ENCODE results near the gene KMT2C.

The KMT2C gene

DNA sequence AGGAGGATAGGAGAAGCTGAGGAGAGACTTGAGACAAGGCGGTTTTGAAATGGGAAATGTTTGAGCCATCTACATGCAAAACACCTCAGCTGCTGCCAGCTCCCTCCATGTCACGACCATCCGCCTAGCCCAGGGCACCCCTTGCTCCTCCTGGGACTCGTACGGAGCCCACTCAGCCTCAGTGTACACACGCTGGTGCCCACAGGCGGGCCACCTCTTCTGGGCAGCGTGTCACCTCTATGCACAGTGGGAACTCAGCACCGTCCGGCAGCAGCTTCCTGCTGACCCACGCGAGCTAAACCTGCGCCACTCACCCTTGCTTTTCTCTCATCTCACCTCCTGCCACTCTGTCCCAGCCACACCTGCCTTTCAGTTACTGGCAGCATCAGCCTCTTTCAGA lies 302.0 kb downstream of the KMT2C start:
- TF ChIP-seq, protein P1, sequence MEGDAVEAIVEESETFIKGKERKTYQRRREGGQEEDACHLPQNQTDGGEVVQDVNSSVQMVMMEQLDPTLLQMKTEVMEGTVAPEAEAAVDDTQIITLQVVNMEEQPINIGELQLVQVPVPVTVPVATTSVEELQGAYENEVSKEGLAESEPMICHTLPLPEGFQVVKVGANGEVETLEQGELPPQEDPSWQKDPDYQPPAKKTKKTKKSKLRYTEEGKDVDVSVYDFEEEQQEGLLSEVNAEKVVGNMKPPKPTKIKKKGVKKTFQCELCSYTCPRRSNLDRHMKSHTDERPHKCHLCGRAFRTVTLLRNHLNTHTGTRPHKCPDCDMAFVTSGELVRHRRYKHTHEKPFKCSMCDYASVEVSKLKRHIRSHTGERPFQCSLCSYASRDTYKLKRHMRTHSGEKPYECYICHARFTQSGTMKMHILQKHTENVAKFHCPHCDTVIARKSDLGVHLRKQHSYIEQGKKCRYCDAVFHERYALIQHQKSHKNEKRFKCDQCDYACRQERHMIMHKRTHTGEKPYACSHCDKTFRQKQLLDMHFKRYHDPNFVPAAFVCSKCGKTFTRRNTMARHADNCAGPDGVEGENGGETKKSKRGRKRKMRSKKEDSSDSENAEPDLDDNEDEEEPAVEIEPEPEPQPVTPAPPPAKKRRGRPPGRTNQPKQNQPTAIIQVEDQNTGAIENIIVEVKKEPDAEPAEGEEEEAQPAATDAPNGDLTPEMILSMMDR (IDR thresholded peaks at IDR 0.05; ENCODE audit: insufficient read depth, low read depth, low read length, missing control alignments) = no peak
- no peak for DNase-seq (ENCODE audit: low read depth)
- H3K4me3 ChIP-seq (ENCODE audit: low read depth, low read length) = no peak overlapping the region

- no peak for DNase-seq (ENCODE audit: low read depth)
- no peak overlapping the region for H3K4me3 ChIP-seq (ENCODE audit: low read depth, low read length)
Measured at GRCh38 chr7:152132812-152133211, 303.0 kb downstream of the KMT2C start.

DNA sequence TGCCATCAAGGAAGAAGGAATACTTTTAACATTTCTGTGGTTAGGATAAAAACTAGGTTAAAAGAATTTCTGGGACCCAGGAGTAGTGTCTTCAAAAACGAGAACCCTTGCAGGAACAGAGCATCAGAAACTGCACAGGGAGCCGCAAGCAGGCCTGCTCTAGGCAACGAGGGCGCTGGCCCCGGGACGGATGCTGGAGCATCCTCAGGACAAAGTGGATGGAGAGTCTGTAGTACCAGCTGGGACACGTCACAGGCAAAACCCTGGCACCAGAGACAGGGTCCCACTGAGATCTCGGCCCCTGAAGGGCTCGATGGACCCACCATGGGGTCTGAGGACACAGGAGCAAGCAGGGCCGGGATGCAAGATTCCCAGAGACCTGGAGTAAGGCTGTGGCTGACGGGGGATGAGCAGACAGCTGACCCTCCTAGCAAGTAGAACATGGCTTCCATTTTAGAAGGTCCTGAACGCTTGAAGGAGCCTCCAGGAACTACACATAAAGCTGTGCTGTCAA lies 303.8 kb downstream of the KMT2C start:
- TF ChIP-seq, protein P1 (IDR thresholded peaks at IDR 0.05; ENCODE audit: insufficient read depth, low read depth, low read length, missing control alignments) = no peak
- no peak for DNase-seq (ENCODE audit: low read depth)
- no peak overlapping the region for H3K4me3 ChIP-seq (ENCODE audit: low read depth, low read length)

More at GRCh38 chr7:152132812-152133211, 303.0 kb downstream of the KMT2C start:
- TF ChIP-seq, protein P1 (IDR thresholded peaks at IDR 0.05; ENCODE audit: insufficient read depth, low read depth, low read length, missing control alignments) = no peak

GRCh38 chr7:152130658-152131590 lies 304.9 kb downstream of the KMT2C start:
- no peak overlapping the region for H3K4me3 ChIP-seq (ENCODE audit: low read depth, low read length)
- TF ChIP-seq, protein P1 (IDR thresholded peaks at IDR 0.05; ENCODE audit: insufficient read depth, low read depth, low read length, missing control alignments) = no peak
- DNase-seq (ENCODE audit: low read depth) = no peak

DNA sequence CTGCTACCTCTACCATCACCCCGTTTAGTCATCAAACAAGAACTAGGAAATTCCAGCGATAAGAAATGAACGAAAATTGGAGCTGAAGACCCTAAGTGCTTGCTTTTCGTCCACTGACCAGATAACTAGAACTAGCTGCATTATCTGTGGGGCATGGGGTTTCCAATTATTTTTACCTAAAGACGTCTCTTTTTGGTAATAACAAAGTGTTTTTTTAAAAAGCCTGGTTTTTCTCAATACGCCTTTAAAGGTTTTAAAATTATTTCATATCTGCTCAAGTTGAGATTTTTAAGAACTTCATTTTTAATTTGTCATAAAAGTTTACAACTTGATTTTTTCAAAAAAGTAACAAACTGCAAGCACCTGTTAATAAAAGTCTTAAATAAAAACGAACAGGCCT lies 306.1 kb downstream of the KMT2C start:
- TF ChIP-seq, protein P1 (IDR thresholded peaks at IDR 0.05; ENCODE audit: insufficient read depth, low read depth, low read length, missing control alignments) = no peak
- no peak for DNase-seq (ENCODE audit: low read depth)
- H3K4me3 ChIP-seq (ENCODE audit: low read depth, low read length) = no peak overlapping the region

DNA sequence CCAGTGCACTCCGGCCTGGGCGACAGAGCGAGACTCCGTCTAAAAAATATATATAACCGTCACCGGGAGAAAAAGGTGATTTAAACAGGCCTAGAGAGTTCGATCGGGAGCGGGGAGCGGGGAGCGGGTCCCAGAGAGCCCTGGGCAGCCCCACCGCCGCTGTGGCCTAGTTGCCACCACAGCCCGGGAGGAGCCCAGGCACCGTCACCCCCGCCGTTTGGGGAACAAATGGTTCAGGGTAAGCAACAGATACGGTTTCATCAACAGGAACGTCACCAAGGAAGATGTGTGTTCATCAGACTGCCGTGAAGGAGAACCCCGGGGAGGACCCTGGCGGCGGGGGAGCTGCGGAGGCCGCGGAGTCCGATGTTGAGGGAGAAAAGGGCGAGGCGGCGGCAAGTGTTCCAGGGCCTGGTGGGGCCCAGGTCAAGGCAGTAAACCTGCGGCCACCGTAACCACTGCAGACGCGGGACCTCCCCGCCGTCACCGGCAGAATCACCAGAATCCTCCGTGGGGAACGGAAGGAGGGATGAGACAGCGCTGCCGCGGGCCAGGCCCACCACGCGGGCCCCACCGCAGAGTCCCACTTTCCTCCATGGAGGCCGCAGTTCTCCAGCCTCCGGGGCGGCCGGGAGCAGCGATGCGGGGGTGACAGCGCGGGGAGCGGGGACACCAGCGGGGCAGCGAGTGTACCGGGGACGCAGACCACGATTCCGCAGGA lies 306.9 kb downstream of the KMT2C start:
- no peak overlapping the region for H3K4me3 ChIP-seq (ENCODE audit: low read depth, low read length)
- TF ChIP-seq, protein P1 (IDR thresholded peaks at IDR 0.05; ENCODE audit: insufficient read depth, low read depth, low read length, missing control alignments) = no peak
- DNase-seq (ENCODE audit: low read depth) = no peak

All from GM12865 (cell line).